ENCODE measurements around the gene C19orf25.

The C19orf25 gene

DNA sequence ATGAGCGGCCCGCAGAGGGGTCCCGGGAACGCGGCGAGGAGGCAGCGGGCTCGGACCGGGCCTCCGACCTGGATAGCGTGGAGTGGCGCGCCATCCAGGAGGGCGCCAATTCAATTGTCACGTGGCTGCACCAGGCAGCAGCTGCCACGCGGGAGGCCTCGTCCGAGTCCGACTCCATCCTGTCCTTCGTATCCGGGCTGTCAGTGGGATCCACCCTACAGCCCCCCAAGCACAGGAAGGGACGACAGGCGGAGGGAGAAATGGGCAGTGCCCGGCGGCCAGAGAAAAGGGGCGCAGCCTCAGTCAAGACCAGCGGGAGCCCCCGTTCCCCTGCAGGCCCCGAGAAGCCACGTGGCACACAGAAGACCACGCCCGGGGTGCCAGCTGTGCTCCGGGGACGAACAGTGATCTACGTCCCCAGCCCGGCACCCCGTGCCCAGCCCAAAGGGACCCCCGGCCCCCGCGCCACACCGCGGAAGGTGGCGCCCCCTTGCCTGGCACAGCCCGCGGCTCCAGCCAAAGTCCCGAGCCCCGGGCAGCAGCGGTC, 10.7 kb downstream of the C19orf25 start:
- Mint-ChIP-seq H3K27me3 (peaks cover 42% of the 10 kb centered on the region), H3K4me1 (peaks cover 32% of the 10 kb centered on the region), H3K27ac (no peak overlapping the region), H3K4me3 (peak overlapping the region; percentile 45 to 48), H3K9me3 (no peaks in the 10 kb centered on the region)
- ATAC-seq (no peak), DNase-seq (no peak)

GRCh38 chr19:1467490-1468273, 11.3 kb downstream of the C19orf25 start:
- peaks cover 28% of the 10 kb centered on the region for H3K4me1 Mint-ChIP-seq
- H3K4me3 Mint-ChIP-seq = peak overlapping the region in 1 of 2 donors; percentile 21
- DNase-seq = no peak
- no peak for ATAC-seq
- no peaks in the 10 kb centered on the region for H3K9me3 Mint-ChIP-seq
- H3K27me3 Mint-ChIP-seq = peaks cover 37% of the 10 kb centered on the region
- H3K27ac Mint-ChIP-seq = no peak overlapping the region

GRCh38 chr19:1467215-1467489, 11.9 kb downstream of the C19orf25 start:
- no peak overlapping the region for H3K27ac Mint-ChIP-seq
- ATAC-seq = no peak
- DNase-seq = no peak
- peaks cover 26% of the 10 kb centered on the region for H3K4me1 Mint-ChIP-seq
- peaks cover 32% of the 10 kb centered on the region for H3K27me3 Mint-ChIP-seq
- no peaks in the 10 kb centered on the region for H3K9me3 Mint-ChIP-seq
- no peak overlapping the region for H3K4me3 Mint-ChIP-seq

DNA sequence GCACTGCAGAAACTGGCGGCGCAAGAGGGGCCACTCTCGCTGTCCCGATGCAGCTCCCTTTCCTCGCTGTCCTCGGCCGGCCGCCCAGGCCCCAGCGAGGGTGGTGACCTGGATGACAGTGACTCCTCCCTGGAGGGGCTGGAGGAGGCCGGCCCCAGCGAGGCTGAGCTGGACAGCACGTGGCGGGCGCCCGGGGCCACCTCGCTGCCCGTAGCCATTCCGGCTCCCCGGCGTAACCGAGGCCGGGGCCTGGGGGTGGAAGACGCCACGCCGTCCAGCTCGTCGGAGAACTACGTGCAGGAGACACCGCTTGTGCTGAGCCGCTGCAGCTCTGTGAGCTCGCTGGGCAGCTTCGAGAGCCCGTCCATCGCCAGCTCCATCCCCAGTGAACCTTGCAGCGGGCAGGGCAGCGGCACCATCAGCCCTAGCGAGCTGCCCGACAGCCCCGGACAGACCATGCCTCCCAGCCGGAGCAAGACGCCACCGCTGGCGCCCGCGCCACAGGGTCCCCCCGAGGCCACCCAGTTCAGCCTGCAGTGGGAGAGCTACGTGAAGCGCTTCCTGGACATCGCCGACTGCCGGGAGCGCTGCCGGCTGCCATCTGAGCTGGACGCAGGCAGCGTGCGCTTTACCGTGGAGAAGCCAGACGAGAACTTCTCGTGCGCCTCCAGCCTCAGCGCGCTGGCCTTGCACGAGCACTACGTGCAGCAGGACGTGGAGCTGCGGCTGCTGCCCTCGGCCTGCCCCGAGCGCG, 12.4 kb downstream of the C19orf25 start:
- Mint-ChIP-seq H3K27me3 (peaks cover 27% of the 10 kb centered on the region), H3K4me3 (peak overlapping the region in 1 of 2 donors; percentile 29)
- no peak for DNase-seq

GRCh38 chr19:1466018-1466460, 13.0 kb downstream of the C19orf25 start:
- DNase-seq = no peak
- Mint-ChIP-seq H3K4me1 (peaks cover 15% of the 10 kb centered on the region), H3K27me3 (peaks cover 21% of the 10 kb centered on the region), H3K9me3 (no peaks in the 10 kb centered on the region), H3K4me3 (no peak overlapping the region), H3K27ac (no peak overlapping the region)
- ATAC-seq = no peak

More for the DNA sequence above, 12.4 kb downstream of the C19orf25 start:
- peak overlapping the region in 1 of 2 donors; percentile 80 for H3K27ac Mint-ChIP-seq
- H3K4me1 Mint-ChIP-seq = peaks cover 21% of the 10 kb centered on the region
- H3K9me3 Mint-ChIP-seq = no peaks in the 10 kb centered on the region
- no peak for ATAC-seq

DNA sequence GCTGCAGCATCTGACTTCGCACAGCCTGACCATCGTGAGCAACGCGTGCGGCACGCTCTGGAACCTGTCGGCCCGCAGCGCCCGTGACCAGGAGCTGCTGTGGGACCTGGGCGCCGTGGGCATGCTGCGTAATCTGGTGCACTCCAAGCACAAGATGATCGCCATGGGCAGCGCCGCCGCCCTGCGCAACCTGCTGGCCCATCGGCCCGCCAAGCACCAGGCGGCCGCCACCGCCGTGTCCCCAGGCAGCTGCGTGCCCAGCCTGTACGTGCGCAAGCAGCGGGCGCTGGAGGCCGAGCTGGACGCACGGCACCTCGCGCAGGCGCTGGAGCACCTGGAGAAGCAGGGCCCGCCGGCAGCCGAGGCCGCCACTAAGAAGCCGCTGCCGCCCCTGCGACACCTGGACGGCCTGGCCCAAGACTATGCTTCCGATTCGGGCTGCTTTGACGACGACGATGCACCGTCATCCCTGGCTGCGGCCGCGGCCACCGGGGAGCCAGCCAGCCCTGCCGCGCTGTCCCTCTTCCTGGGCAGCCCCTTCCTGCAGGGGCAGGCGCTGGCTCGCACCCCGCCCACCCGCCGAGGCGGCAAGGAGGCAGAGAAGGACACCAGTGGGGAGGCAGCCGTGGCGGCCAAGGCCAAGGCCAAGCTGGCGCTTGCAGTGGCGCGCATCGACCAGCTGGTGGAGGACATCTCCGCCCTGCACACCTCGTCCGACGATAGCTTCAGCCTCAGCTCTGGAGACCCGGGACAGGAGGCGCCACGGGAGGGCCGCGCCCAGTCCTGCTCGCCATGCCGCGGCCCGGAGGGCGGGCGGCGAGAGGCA, 13.6 kb downstream of the C19orf25 start:
- DNase-seq (peak; percentile 51 to 55), ATAC-seq (peak; percentile 49)
- no peaks in the 10 kb centered on the region for H3K9me3 Mint-ChIP-seq
- H3K4me3 Mint-ChIP-seq = peak overlapping the region in 1 of 2 donors; percentile 51
- peaks cover 16% of the 10 kb centered on the region for H3K27me3 Mint-ChIP-seq
- H3K4me1 Mint-ChIP-seq = peaks cover 13% of the 10 kb centered on the region
- H3K27ac Mint-ChIP-seq = no peak overlapping the region

DNA sequence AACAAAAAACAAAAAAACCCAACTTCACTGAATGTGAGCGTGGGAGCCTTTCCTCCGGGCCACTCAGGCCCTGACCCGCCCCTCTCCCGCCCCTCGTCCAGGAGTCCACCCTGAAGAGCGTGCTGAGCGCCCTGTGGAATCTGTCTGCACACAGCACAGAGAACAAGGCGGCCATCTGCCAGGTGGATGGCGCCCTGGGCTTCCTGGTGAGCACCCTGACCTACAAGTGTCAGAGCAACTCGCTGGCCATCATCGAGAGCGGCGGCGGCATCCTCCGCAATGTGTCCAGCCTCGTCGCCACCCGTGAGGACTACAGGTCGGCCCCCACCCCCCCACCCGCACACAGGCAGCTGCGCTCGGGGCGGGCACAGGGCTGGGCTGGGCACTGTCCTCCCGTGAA, 17.2 kb downstream of the C19orf25 start:
- no peak overlapping the region for H3K27ac Mint-ChIP-seq
- H3K9me3 Mint-ChIP-seq = no peaks in the 10 kb centered on the region
- ATAC-seq (no peak), DNase-seq (no peak)
- peaks cover 10% of the 10 kb centered on the region for H3K4me1 Mint-ChIP-seq
- H3K4me3 Mint-ChIP-seq = no peak overlapping the region
- H3K27me3 Mint-ChIP-seq = peaks cover 31% of the 10 kb centered on the region

- H3K4me1 Mint-ChIP-seq = peaks cover 14% of the 10 kb centered on the region
- no peak overlapping the region for H3K27ac Mint-ChIP-seq
- DNase-seq = no peak
- no peak overlapping the region for H3K4me3 Mint-ChIP-seq
- no peaks in the 10 kb centered on the region for H3K9me3 Mint-ChIP-seq
- no peak for ATAC-seq
- H3K27me3 Mint-ChIP-seq = peaks cover 39% of the 10 kb centered on the region
These were observed 18.7 kb downstream of the C19orf25 start for GRCh38 chr19:1460033-1460995.

- DNase-seq = no peak
- Mint-ChIP-seq H3K9me3 (no peaks in the 10 kb centered on the region), H3K27me3 (peaks cover 47% of the 10 kb centered on the region), H3K4me3 (no peak overlapping the region), H3K4me1 (peaks cover 21% of the 10 kb centered on the region), H3K27ac (no peak overlapping the region)
- no peak for ATAC-seq
These were observed 19.5 kb downstream of the C19orf25 start for GRCh38 chr19:1459479-1459878.

DNA sequence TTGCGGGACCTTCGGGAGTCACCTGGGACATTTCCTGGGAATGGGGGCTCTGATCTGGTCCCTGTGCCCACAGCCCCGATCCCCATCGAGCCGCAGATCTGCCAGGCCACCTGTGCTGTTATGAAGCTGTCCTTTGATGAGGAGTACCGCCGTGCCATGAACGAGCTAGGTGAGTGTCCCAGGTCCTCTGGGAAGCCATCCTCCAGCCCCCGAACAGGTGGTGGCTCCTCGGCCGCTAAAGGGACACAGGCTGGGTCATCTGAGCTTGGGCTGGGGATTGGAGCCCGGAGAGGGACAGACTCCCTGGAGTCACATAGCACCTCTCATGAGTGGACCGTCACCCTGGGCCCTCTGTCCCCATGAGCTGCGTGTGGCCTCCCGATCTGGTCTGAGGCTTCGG, 21.1 kb downstream of the C19orf25 start:
- ATAC-seq (no peak), DNase-seq (no peak)
- Mint-ChIP-seq H3K27ac (no peak overlapping the region), H3K4me1 (peaks cover 21% of the 10 kb centered on the region), H3K4me3 (no peak overlapping the region), H3K9me3 (no peaks in the 10 kb centered on the region), H3K27me3 (peaks cover 63% of the 10 kb centered on the region)

GRCh38 chr19:1457031-1457739, 21.8 kb downstream of the C19orf25 start:
- no peaks in the 10 kb centered on the region for H3K9me3 Mint-ChIP-seq
- H3K27ac Mint-ChIP-seq = no peak overlapping the region
- peaks cover 21% of the 10 kb centered on the region for H3K4me1 Mint-ChIP-seq
- no peak for ATAC-seq
- H3K27me3 Mint-ChIP-seq = peaks cover 70% of the 10 kb centered on the region
- no peak overlapping the region for H3K4me3 Mint-ChIP-seq
- no peak for DNase-seq

GRCh38 chr19:1456121-1456900, 22.7 kb downstream of the C19orf25 start:
- ATAC-seq (peak; percentile 1), DNase-seq (no peak)
- no peaks in the 10 kb centered on the region for H3K9me3 Mint-ChIP-seq
- H3K27ac Mint-ChIP-seq = peak overlapping the region in 1 of 2 donors; percentile 63
- peaks cover 21% of the 10 kb centered on the region for H3K4me1 Mint-ChIP-seq
- peaks cover 79% of the 10 kb centered on the region for H3K27me3 Mint-ChIP-seq
- no peak overlapping the region for H3K4me3 Mint-ChIP-seq

DNA sequence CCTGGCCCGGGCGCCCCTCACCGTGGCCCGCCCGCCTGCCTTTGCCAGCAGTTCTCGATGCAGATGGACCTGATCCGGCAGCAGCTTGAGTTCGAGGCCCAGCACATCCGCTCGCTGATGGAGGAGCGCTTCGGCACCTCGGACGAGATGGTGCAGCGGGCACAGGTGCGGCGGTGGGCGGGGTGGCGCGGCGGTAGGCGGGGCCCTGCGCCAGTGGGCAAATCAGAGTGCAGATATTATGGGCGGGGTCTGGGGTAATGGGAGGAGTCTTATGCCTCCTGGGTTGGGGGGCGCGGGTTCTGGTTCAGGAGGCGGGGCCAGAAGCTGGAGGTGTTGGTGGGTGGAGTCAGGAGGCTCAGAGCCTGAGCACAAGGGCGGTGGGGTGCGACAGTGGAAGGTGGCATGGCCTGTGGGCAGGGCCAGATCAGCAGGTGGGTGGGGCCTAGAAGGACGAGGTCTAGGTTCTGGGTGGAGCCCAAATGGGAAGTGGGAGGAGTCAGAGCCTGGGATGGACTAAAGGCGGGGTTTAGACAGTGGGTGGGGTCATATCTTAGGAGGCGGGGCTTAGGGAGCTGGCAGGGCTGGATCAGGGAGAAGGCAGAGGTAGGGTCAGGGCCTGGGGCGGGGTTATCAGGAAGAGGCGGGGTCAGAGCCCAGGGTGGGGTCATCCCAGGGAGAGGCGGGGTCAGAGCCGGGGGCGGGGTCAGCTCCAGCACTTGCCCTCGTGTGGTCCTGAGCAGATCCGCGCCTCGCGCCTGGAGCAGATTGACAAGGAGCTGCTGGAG, 23.5 kb downstream of the C19orf25 start:
- Mint-ChIP-seq H3K27me3 (peaks cover 87% of the 10 kb centered on the region), H3K27ac (peak overlapping the region in 1 of 2 donors; percentile 63), H3K9me3 (no peaks in the 10 kb centered on the region), H3K4me1 (peaks cover 26% of the 10 kb centered on the region), H3K4me3 (peak overlapping the region; percentile 33 to 45)
- DNase-seq (peak; percentile 64 to 70), ATAC-seq (peak; percentile 69)
